HG03558 (cell line): ENCODE results near the gene TNXB.
"Not testable (repeated sequence)": the region's sequence is repeated elsewhere in the genome, so short reads cannot be mapped to it uniquely, and the experiment has no call there.

Experiments
- ATAC-seq: cut with Tn5 transposase; IDR thresholded peaks from one replicate; pipeline ENCODE4 v1.9.1; 2021; ENCODE audit warnings: moderate number of reproducible peaks; ENCODE audit not compliant: unreplicated experiment; ENCODE audit errors: extremely low read depth

TNXB gene

GRCh38 chr6:32007086-32007485, 102.1 kb downstream of the TNXB start:
- not testable (repeated sequence) for ATAC-seq

GRCh38 chr6:32005991-32006529, 103.1 kb downstream of the TNXB start:
- ATAC-seq = not testable (repeated sequence)

- not testable (repeated sequence) for ATAC-seq
These were observed 103.6 kb downstream of the TNXB start for GRCh38 chr6:32005538-32005880.

GRCh38 chr6:32004864-32005537, 104.1 kb downstream of the TNXB start:
- not testable (repeated sequence) for ATAC-seq

GRCh38 chr6:32004393-32004792, 104.7 kb downstream of the TNXB start:
- ATAC-seq = not testable (repeated sequence)

- not testable (repeated sequence) for ATAC-seq
These were observed 105.8 kb downstream of the TNXB start for GRCh38 chr6:32003301-32003700.

- not testable (repeated sequence) for ATAC-seq
These were observed 106.4 kb downstream of the TNXB start for GRCh38 chr6:32002546-32003268.

- ATAC-seq = not testable (repeated sequence)
These were observed 112.8 kb downstream of the TNXB start for GRCh38 chr6:31996385-31996784.

- ATAC-seq = not testable (repeated sequence)
These were observed 114.7 kb downstream of the TNXB start for GRCh38 chr6:31994421-31994820.
